Measurements from ENCODE around the gene ABT1.

ABT1 gene

GRCh38 chr6:26611599-26611998, 14.8 kb downstream of the ABT1 start:
- H3K9me3 Mint-ChIP-seq, result no peaks in the 10 kb centered on the region
- no peak overlapping the region for H3K27ac Mint-ChIP-seq
- no peaks in the 10 kb centered on the region for H3K36me3 Mint-ChIP-seq
- ATAC-seq (no peak), DNase-seq (ENCODE audit: low spot score in 2 of 2) (no peak)
- H3K4me3 Mint-ChIP-seq, result no peak overlapping the region
- peaks cover 20% of the 10 kb centered on the region for H3K4me1 Mint-ChIP-seq

- DNase-seq (ENCODE audit: low spot score in 2 of 2), result no peak
- Mint-ChIP-seq H3K27ac (no peak overlapping the region), H3K4me3 (peak overlapping the region; percentile 63), H3K9me3 (no peaks in the 10 kb centered on the region), H3K4me1 (peaks cover 12% of the 10 kb centered on the region), H3K36me3 (no peaks in the 10 kb centered on the region)
- peak; percentile 13 for ATAC-seq
Observed at GRCh38 chr6:26613201-26613600, 16.4 kb downstream of the ABT1 start.

- Mint-ChIP-seq H3K36me3 (no peaks in the 10 kb centered on the region), H3K27ac (no peak overlapping the region), H3K4me1 (peaks cover 12% of the 10 kb centered on the region), H3K9me3 (no peaks in the 10 kb centered on the region), H3K4me3 (peak overlapping the region; percentile 63)
- ATAC-seq (peak; percentile 40), DNase-seq (ENCODE audit: low spot score in 2 of 2) (no peak)
Observed at GRCh38 chr6:26613689-26614683, 17.2 kb downstream of the ABT1 start.

GRCh38 chr6:26623339-26623859, 26.6 kb downstream of the ABT1 start:
- Mint-ChIP-seq H3K4me1 (no peaks in the 10 kb centered on the region), H3K9me3 (peaks cover 7% of the 10 kb centered on the region), H3K27ac (no peak overlapping the region), H3K36me3 (no peaks in the 10 kb centered on the region), H3K4me3 (no peak overlapping the region)
- DNase-seq (ENCODE audit: low spot score in 2 of 2) (no peak), ATAC-seq (no peak)

- Mint-ChIP-seq H3K27ac (no peak overlapping the region), H3K4me1 (no peaks in the 10 kb centered on the region), H3K36me3 (no peaks in the 10 kb centered on the region), H3K9me3 (peaks cover 7% of the 10 kb centered on the region), H3K4me3 (no peak overlapping the region)
- DNase-seq (ENCODE audit: low spot score in 2 of 2) (no peak), ATAC-seq (no peak)
Observed at GRCh38 chr6:26624557-26624956, 27.8 kb downstream of the ABT1 start.

GRCh38 chr6:26627843-26628242, 31.1 kb downstream of the ABT1 start:
- no peak for DNase-seq (ENCODE audit: low spot score in 2 of 2)
- Mint-ChIP-seq H3K4me3 (no peak overlapping the region), H3K9me3 (peaks cover 7% of the 10 kb centered on the region), H3K36me3 (no peaks in the 10 kb centered on the region), H3K4me1 (no peaks in the 10 kb centered on the region), H3K27ac (no peak overlapping the region)
- no peak for ATAC-seq

- Mint-ChIP-seq H3K4me3 (no peak overlapping the region), H3K9me3 (peaks cover 7% of the 10 kb centered on the region), H3K36me3 (no peaks in the 10 kb centered on the region), H3K4me1 (no peaks in the 10 kb centered on the region), H3K27ac (no peak overlapping the region)
- ATAC-seq (no peak), DNase-seq (ENCODE audit: low spot score in 2 of 2) (no peak)
Observed at GRCh38 chr6:26629359-26629758, 32.6 kb downstream of the ABT1 start.

GRCh38 chr6:26640806-26641205, 44.1 kb downstream of the ABT1 start:
- ATAC-seq (no peak), DNase-seq (ENCODE audit: low spot score in 2 of 2) (no peak)
- H3K36me3 Mint-ChIP-seq, result peaks cover 59% of the 10 kb centered on the region
- no peak overlapping the region for H3K4me3 Mint-ChIP-seq
- H3K4me1 Mint-ChIP-seq, result peaks cover 18% of the 10 kb centered on the region
- H3K27ac Mint-ChIP-seq, result no peak overlapping the region
- H3K9me3 Mint-ChIP-seq, result peaks cover 32% of the 10 kb centered on the region

- H3K27ac Mint-ChIP-seq, result no peak overlapping the region
- DNase-seq (ENCODE audit: low spot score in 2 of 2), result no peak
Observed at GRCh38 chr6:26646074-26646473, 49.3 kb downstream of the ABT1 start.

More at GRCh38 chr6:26646074-26646473, 49.3 kb downstream of the ABT1 start:
- Mint-ChIP-seq H3K9me3 (peaks cover 14% of the 10 kb centered on the region), H3K36me3 (peaks cover 35% of the 10 kb centered on the region), H3K4me1 (peaks cover 16% of the 10 kb centered on the region), H3K4me3 (no peak overlapping the region)
- ATAC-seq, result no peak

Data from stimulated activated effector memory CD8-positive, alpha-beta T cell treated with anti-CD3 and anti-CD28 coated beads, Interleukin-12 subunit alpha, Interleukin-12 subunit beta, amount 100 ng/mL, for 72 hours (primary cell).